DND-41 (cell line): ENCODE measurements around the gene PHF1.

ENCODE experiments used
- EZH2 ChIP-seq: IDR thresholded peaks from 3 replicates; pipeline ENCODE4 v1.6.1; 2012; ENCODE audit warnings: borderline replicate concordance, low read depth, mild to moderate bottlenecking, moderate library complexity, low read length, inconsistent platforms; ENCODE audit not compliant: severe bottlenecking
- TF ChIP-seq, protein P1 (sequence below): IDR thresholded peaks from 2 replicates; pipeline ENCODE4 v1.5.1; 2012; ENCODE audit warnings: borderline replicate concordance, low read length, moderate library complexity, mild to moderate bottlenecking; ENCODE audit not compliant: poor library complexity, severe bottlenecking; ENCODE audit errors: extremely low read depth

DNA sequence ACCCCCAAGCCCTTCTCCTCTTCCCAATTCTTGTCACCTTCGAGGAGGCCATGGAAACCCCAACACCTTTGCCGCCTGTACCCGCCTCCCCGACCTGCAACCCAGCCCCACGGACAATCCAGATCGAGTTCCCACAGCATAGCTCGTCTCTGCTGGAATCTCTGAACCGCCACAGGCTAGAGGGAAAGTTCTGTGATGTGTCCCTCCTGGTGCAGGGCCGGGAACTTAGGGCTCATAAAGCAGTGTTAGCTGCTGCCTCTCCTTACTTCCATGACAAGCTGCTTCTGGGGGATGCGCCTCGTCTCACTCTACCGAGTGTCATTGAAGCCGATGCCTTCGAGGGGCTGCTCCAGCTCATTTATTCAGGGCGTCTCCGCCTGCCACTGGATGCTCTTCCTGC lies 44.2 kb downstream of the PHF1 start:
- TF ChIP-seq, protein P1, sequence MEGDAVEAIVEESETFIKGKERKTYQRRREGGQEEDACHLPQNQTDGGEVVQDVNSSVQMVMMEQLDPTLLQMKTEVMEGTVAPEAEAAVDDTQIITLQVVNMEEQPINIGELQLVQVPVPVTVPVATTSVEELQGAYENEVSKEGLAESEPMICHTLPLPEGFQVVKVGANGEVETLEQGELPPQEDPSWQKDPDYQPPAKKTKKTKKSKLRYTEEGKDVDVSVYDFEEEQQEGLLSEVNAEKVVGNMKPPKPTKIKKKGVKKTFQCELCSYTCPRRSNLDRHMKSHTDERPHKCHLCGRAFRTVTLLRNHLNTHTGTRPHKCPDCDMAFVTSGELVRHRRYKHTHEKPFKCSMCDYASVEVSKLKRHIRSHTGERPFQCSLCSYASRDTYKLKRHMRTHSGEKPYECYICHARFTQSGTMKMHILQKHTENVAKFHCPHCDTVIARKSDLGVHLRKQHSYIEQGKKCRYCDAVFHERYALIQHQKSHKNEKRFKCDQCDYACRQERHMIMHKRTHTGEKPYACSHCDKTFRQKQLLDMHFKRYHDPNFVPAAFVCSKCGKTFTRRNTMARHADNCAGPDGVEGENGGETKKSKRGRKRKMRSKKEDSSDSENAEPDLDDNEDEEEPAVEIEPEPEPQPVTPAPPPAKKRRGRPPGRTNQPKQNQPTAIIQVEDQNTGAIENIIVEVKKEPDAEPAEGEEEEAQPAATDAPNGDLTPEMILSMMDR = no peak
- TF ChIP-seq EZH2 = no peak
